Right cardiac atrium (tissue), 5 donors: ENCODE data around the gene GPD1L. TPM values are rescaled to one million over a fixed set of nuclear protein-coding genes. Genes with fewer than 3 reads are reported as not detected.

Source experiments
- ATAC-seq, 2 donors: fragments of 200-7000 bp; cut with Tn5 transposase; one replicate each; pipeline versions ENCODE4 v1.8.0 to v1.9.1; 2020; ENCODE audit warnings: moderate library complexity in 2 of 2, mild to moderate bottlenecking in 1 of 2
- DNase-seq, 3 donors: peaks; one replicate each; pipeline ENCODE4 v3.0.0-alpha.2; 2020
- H3K27ac ChIP-seq: one replicate; pipeline ENCODE4 v1.5.1; 2013; ENCODE audit warnings: mild to moderate bottlenecking, low read length, control low read depth, moderate library complexity
- H3K27me3 ChIP-seq: one replicate; pipeline ENCODE4 v1.6.1; 2013; ENCODE audit not compliant: control insufficient read depth, insufficient read depth
- H3K4me1 ChIP-seq: one replicate; pipeline ENCODE4 v1.6.1; 2013; ENCODE audit warnings: low read length; ENCODE audit not compliant: control insufficient read depth, insufficient read depth
- H3K4me3 ChIP-seq: one replicate; pipeline ENCODE4 v1.5.1; 2013; ENCODE audit warnings: low read length, control low read depth
- H3K9me3 ChIP-seq: one replicate; pipeline ENCODE4 v1.6.1; 2013; ENCODE audit warnings: low read length; ENCODE audit not compliant: control insufficient read depth
- WGBS: extraction: QIAGEN DNeasy Blood & Tissue Kit; methylation state at CpG from one replicate; pipeline ENCODE4 v1.1.7; 2013; 5-methylcytosine and 5-hydroxymethylcytosine counted together
- intact Hi-C, 4 donors: fragments of 100-400 bp; cut with DNase I; formaldehyde crosslinking; loops; one replicate each; pipeline versions ENCODE4 v1.11.0 to v1.14.0; 2022 to 2023
- polyA plus RNA-seq: library from polyadenylated mRNA; stranded (reverse); fragments of 200-250 nt; gene quantifications from one replicate; pipeline ENCODE4 v1.2.3, GENCODE V29; 2013
- total RNA-seq, 4 donors: library from RNA; stranded (reverse); fragmentation: NEBNext Ultra II Directional; extraction: Animal tissue kit (Norgen Biotek cat#: 25700); gene quantifications; one replicate each; pipeline ENCODE4 v1.2.1, GENCODE V29; 2021
- donor health status: healthy with polysubstance abuse.
- donor health status: DM: no; HTN: yes; CAD: no.
- donor health status: DM: no; HTN: no; CAD: no.
- donor health status: DM: no; HTN: yes; CAD: no; lungs with severe emphysema.
- donor health status: DM: yes; HTN: yes; CAD: no.

GPD1L gene
- total and polyA plus RNA-seq, 5 donors: 139 to 364 (median 319) TPM

DNA sequence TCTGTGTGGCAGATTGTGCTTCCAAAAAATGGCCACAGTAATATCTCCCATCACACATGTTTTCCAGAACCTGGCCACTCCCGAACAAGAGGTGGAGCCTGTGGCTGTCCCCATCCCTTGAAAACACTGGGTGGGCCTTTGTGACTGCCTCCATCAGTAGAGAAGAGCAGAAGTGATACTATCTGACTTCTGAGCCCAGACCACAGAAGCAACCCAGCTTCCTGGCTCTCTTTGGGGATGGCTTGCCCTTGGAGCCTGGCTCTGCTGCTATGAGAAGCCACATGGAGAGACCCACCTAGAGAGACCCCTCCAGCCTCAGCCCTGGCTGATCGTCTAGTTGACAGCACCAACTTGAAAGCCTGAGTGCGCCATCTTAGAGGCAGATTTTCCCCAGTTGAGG lies 92.3 kb downstream of the GPD1L start:
- intact Hi-C loops: no loop called here

GRCh38 chr3:32200490-32200889 lies 94.1 kb downstream of the GPD1L start:
- H3K4me3 ChIP-seq: no peak overlapping the region
- no peaks in the 10 kb centered on the region for H3K9me3 ChIP-seq
- WGBS: 36% methylated on average over 7 of the region's 7 CpGs
- peak; percentile 89 to 90 for ATAC-seq
- peak; percentile 71 to 86 (median 85) for DNase-seq
- intact Hi-C loops: no loop called here
- H3K27ac ChIP-seq: peak overlapping the region; percentile 79
- H3K27me3 ChIP-seq: no peaks in the 10 kb centered on the region
- peaks cover 19% of the 10 kb centered on the region for H3K4me1 ChIP-seq

More for the DNA sequence above, 92.3 kb downstream of the GPD1L start:
- no peak overlapping the region for H3K4me3 ChIP-seq
- ATAC-seq (no peak), DNase-seq (no peak)
- H3K27me3 ChIP-seq: no peaks in the 10 kb centered on the region
- H3K27ac ChIP-seq: no peak overlapping the region
- 93% methylated on average over 3 of the region's 3 CpGs for WGBS
- peaks cover 19% of the 10 kb centered on the region for H3K4me1 ChIP-seq
- H3K9me3 ChIP-seq: no peaks in the 10 kb centered on the region

DNA sequence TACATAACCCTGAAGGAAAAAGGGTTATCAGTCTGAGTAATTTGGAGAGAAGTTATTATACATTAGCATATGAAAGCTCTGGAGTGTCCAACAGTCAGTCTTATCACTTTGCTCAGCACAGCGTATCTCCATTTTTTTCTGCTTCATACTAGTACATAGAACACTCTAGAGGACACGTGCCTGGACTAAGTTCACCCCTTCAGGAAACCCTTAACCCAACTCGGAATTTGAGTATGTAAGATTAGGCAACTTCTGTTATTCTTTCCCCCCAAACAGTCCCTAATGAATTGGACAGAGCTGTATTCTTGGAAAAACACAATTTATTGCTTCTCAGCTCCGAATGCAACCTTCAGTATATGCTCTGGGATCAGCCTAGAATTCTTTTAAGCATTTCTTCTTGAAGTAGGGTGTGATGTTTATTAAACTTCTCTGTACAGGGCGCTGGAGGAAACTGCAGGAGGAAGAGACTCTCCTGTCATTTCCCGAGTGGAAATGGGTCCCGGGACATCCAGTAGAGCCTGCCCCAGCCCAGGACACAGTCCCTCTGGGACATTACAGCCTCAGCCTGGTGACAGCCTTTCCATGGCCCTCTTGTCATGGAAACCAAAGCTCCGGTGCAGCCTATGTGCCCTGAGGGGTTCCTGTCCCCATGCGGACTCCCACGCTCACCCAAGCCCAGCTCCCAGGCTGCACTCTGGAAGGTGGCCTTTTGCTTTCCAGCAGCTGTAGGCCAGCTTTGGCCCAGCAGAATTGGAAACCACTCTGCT lies 94.8 kb downstream of the GPD1L start:
- H3K9me3 ChIP-seq: no peaks in the 10 kb centered on the region
- ATAC-seq (peak; percentile 84 to 91), DNase-seq (peak; percentile 16 to 57 (median 55))
- H3K27ac ChIP-seq: peak overlapping the region; percentile 49
- WGBS: 41% methylated on average over 10 of the region's 10 CpGs
- peaks cover 19% of the 10 kb centered on the region for H3K4me1 ChIP-seq
- no peaks in the 10 kb centered on the region for H3K27me3 ChIP-seq
- no peak overlapping the region for H3K4me3 ChIP-seq
- intact Hi-C loops: no loop called here

- Histone ChIP-seq H3K27ac (no peak overlapping the region), H3K27me3 (no peaks in the 10 kb centered on the region), H3K9me3 (no peaks in the 10 kb centered on the region), H3K4me1 (peaks cover 17% of the 10 kb centered on the region), H3K4me3 (no peak overlapping the region)
- intact Hi-C loops: no loop called here
- 90% methylated on average over 1 of the region's 1 CpG for WGBS
- ATAC-seq (peak in 1 of 2 donors; percentile 34), DNase-seq (no peak)
Measured at GRCh38 chr3:32202496-32202895, 96.1 kb downstream of the GPD1L start.

DNA sequence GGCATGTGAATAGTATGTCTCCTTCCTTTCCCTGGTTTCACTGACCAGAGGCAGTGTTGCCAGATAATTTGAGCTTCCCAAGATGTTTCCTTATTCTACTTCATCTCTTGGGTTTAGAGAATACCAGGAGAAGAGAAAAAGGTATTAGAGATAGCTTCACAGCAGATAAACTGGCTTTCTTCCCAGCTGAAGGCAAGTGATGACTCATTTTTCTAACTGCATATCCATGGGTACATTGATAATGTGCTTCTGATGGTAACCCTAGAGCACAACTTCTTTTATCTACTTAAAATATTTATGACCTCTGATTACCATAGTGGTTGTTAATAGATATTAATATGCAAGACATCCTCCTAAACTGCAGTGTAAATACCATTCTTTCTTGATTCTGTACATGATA lies 97.4 kb downstream of the GPD1L start:
- Histone ChIP-seq H3K9me3 (no peaks in the 10 kb centered on the region), H3K4me3 (no peak overlapping the region), H3K4me1 (peaks cover 17% of the 10 kb centered on the region), H3K27ac (no peak overlapping the region), H3K27me3 (no peaks in the 10 kb centered on the region)
- intact Hi-C loops: no loop called here
- no peak for ATAC-seq
- DNase-seq: no peak

GRCh38 chr3:32208447-32208846 lies 102.0 kb downstream of the GPD1L start:
- Histone ChIP-seq H3K27ac (no peak overlapping the region), H3K9me3 (no peaks in the 10 kb centered on the region), H3K4me1 (no peaks in the 10 kb centered on the region), H3K4me3 (no peak overlapping the region), H3K27me3 (no peaks in the 10 kb centered on the region)
- intact Hi-C loops: no loop called here
- DNase-seq (no peak), ATAC-seq (no peak)
- 84% methylated on average over 4 of the region's 4 CpGs for WGBS

DNA sequence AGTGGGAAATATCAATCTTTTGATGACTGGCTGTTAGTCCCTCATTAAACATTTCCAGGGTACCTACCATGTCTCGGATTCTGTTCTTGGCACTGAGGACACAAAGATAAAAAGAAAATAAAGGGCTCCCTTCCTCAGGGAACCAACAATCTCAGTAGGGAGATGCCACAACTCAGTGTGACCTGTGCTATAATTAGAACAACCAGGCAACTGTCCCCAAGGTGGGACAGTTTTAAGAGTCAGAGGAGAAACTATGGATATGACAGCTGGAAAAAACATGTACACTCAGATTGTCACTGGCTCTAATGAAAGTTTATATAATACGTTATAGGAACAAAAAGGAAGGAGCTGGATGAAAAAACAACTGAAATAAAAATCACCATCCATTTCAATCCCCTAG lies 108.8 kb downstream of the GPD1L start:
- peaks cover 3% of the 10 kb centered on the region for H3K9me3 ChIP-seq
- ATAC-seq (no peak), DNase-seq (no peak)
- H3K27me3 ChIP-seq: no peaks in the 10 kb centered on the region
- intact Hi-C loops: no loop called here
- no peak overlapping the region for H3K4me3 ChIP-seq
- H3K27ac ChIP-seq: no peak overlapping the region
- H3K4me1 ChIP-seq: no peaks in the 10 kb centered on the region
- 65% methylated on average over 2 of the region's 2 CpGs for WGBS

DNA sequence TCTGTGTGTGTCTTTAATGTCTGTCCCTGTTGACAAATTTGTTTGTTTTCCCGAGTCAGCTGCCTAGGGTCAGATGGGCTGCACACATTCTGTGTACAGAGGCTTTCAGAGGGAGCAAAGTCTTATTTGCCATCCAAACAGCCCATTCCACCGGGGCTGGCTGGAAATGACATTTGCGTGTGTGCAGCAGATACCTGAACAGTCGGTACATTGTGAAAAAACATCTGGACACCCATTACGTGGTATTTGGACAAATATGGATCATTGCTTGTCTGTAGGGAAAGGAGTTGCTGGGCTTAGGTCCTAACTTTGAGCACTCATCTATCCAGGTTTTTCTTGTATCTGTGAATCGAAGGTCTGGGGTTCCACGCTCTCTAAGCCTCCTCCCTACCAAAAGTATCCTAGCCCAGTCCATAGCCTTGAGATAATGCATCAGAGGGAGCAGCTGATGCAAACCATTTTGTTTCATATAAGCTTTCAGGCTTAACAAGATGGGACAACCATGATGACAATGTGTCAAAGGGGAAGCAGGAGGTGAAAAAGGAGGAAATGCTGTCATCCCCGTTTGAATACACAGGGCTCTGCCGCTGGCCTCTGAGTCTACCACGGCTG lies 109.9 kb downstream of the GPD1L start:
- intact Hi-C loops: no loop called here
- ATAC-seq (no peak), DNase-seq (no peak)
- H3K4me1 ChIP-seq: no peaks in the 10 kb centered on the region
- no peak overlapping the region for H3K27ac ChIP-seq
- 69% methylated on average over 10 of the region's 10 CpGs for WGBS
- H3K9me3 ChIP-seq: peaks cover 3% of the 10 kb centered on the region
- H3K4me3 ChIP-seq: no peak overlapping the region
- no peaks in the 10 kb centered on the region for H3K27me3 ChIP-seq

- no peak overlapping the region for H3K4me3 ChIP-seq
- ATAC-seq (no peak), DNase-seq (no peak)
- intact Hi-C loops: no loop called here
- no peaks in the 10 kb centered on the region for H3K4me1 ChIP-seq
- H3K27ac ChIP-seq: no peak overlapping the region
- H3K9me3 ChIP-seq: peaks cover 3% of the 10 kb centered on the region
- H3K27me3 ChIP-seq: no peaks in the 10 kb centered on the region
- WGBS: 95% methylated on average over 2 of the region's 2 CpGs
Measured at GRCh38 chr3:32217339-32217738, 110.9 kb downstream of the GPD1L start.
